ENCODE data around the gene RNF157. TPM values are rescaled to one million over a fixed set of nuclear protein-coding genes. Genes with fewer than 3 reads are reported as not detected.

RNF157 gene
- total and polyA plus RNA-seq, 10 of the 15 experiments (the other 5 are each of a cell fraction or from before 2014, with no cell fraction given), result 1.4 to 15.9 (median 9.6) TPM

DNA sequence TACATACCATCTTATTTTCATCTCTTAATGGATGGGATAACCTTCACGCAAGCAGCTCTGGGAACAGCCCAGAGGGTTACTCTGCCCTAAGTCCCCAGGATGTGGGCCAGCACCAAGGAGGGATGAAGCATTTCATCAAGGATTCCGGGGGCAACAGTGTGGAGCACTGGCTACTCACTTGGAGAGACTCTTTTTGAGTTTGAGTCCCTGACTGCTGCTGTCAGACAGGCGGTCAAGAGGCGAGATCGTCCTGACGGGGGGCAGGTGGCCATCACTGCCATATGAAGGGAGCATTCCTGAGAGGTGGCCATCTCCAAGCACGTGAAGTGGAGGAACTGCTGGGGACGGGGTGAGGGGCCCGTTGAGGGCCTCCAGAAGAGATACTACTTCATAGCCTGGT, 81.1 kb downstream of the RNF157 start:
- Histone ChIP-seq H3K27ac (ENCODE audit: control insufficient read depth, insufficient read depth) (no peak overlapping the region), H3K79me2 (ENCODE audit: control insufficient read depth, insufficient read depth, low read length) (no peaks in the 10 kb centered on the region), H3K4me2 (ENCODE audit: control insufficient read depth, insufficient read depth) (no peak overlapping the region), H3K36me3 (ENCODE audit: control insufficient read depth in 2 of 2, insufficient read depth in 2 of 2, low read length in 1 of 2) (no peaks in the 10 kb centered on the region), H2AFZ (ENCODE audit: control insufficient read depth, low read depth, low read length) (no peak overlapping the region), H3K9ac (ENCODE audit: control insufficient read depth, insufficient read depth, low read length) (no peak overlapping the region), H3K27me3 (replicated peaks in 1 of 2; ENCODE audit: control insufficient read depth in 2 of 2, insufficient read depth in 2 of 2, low read length in 1 of 2) (no peaks in the 10 kb centered on the region), H3K9me3 (replicated peaks; ENCODE audit: control insufficient read depth, insufficient read depth, low read length) (no peaks in the 10 kb centered on the region), H3K4me3 (no peak overlapping the region), H3K4me1 (ENCODE audit: control insufficient read depth, insufficient read depth, low read length) (no peaks in the 10 kb centered on the region), H4K20me1 (ENCODE audit: control insufficient read depth, insufficient read depth) (no peaks in the 10 kb centered on the region)
- intact Hi-C loops (cut with micrococcal nuclease; ENCODE audit: unreplicated experiment), result no loop called here
- ATAC-seq (no peak), DNase-seq (ENCODE audit: low read depth, low spot score) (no peak), FAIRE-seq (no peak)
- RAD21 ChIA-PET (ENCODE audit: unreplicated experiment), result no interaction called here
- in situ Hi-C loops (cut with MboI), result no loop called here
- CTCF ChIA-PET, result interaction anchor here (0.6 to 4.4 kb wide), 4 partner anchors 19 to 140 kb away, joined by 3 to 13 read pairs (median 8); no protein-coding TSS in a partner anchor
- POLR2A ChIA-PET, result no interaction called here
- TF ChIP-seq SUPT20H (IDR thresholded peaks at IDR 0.05; ENCODE audit: borderline replicate concordance, control insufficient read depth, low read depth, low read length) (no peak), POLR2A (IDR thresholded peaks at IDR 0.05; ENCODE audit: low read depth, low read length) (no peak), RUNX3 (IDR thresholded peaks at IDR 0.05; ENCODE audit: low read length) (no peak), BMI1 (IDR thresholded peaks at IDR 0.05; ENCODE audit: borderline replicate concordance) (no peak), NRF1 (conservative IDR thresholded peaks at IDR 0.05; ENCODE audit: low read depth, low read length) (no peak), LARP7 (IDR thresholded peaks at IDR 0.05) (no peak), TARDBP (IDR thresholded peaks at IDR 0.05; ENCODE audit: borderline replicate concordance) (no peak), SP1 (IDR thresholded peaks at IDR 0.05; ENCODE audit: low read depth, low read length) (no peak), RB1 (IDR thresholded peaks at IDR 0.05; ENCODE audit: borderline replicate concordance) (no peak), TBL1XR1 (IDR thresholded peaks at IDR 0.05; ENCODE audit: low read depth, low read length) (no peak), ZNF274 (IDR thresholded peaks at IDR 0.05; ENCODE audit: insufficient read depth, insufficient read length) (no peak)
- TF ChIP-seq, protein P1, sequence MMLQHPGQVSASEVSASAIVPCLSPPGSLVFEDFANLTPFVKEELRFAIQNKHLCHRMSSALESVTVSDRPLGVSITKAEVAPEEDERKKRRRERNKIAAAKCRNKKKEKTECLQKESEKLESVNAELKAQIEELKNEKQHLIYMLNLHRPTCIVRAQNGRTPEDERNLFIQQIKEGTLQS (IDR thresholded peaks at IDR 0.05; ENCODE audit: borderline replicate concordance, extremely low read depth, low read depth, low read length), result no peak
- TF ChIP-seq, protein P2, sequence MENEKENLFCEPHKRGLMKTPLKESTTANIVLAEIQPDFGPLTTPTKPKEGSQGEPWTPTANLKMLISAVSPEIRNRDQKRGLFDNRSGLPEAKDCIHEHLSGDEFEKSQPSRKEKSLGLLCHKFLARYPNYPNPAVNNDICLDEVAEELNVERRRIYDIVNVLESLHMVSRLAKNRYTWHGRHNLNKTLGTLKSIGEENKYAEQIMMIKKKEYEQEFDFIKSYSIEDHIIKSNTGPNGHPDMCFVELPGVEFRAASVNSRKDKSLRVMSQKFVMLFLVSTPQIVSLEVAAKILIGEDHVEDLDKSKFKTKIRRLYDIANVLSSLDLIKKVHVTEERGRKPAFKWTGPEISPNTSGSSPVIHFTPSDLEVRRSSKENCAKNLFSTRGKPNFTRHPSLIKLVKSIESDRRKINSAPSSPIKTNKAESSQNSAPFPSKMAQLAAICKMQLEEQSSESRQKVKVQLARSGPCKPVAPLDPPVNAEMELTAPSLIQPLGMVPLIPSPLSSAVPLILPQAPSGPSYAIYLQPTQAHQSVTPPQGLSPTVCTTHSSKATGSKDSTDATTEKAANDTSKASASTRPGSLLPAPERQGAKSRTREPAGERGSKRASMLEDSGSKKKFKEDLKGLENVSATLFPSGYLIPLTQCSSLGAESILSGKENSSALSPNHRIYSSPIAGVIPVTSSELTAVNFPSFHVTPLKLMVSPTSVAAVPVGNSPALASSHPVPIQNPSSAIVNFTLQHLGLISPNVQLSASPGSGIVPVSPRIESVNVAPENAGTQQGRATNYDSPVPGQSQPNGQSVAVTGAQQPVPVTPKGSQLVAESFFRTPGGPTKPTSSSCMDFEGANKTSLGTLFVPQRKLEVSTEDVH (IDR thresholded peaks at IDR 0.05; ENCODE audit: low read depth, partially characterized antibody), result no peak
- TF ChIP-seq, protein P3, sequence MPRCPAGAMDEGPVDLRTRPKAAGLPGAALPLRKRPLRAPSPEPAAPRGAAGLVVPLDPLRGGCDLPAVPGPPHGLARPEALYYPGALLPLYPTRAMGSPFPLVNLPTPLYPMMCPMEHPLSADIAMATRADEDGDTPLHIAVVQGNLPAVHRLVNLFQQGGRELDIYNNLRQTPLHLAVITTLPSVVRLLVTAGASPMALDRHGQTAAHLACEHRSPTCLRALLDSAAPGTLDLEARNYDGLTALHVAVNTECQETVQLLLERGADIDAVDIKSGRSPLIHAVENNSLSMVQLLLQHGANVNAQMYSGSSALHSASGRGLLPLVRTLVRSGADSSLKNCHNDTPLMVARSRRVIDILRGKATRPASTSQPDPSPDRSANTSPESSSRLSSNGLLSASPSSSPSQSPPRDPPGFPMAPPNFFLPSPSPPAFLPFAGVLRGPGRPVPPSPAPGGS (IDR thresholded peaks at IDR 0.05; ENCODE audit: borderline replicate concordance, insufficient read depth, low read depth, low read length, poor library complexity, severe bottlenecking), result no peak
- WGBS (ENCODE audit: insufficient coverage, insufficient replicate concordance, low lambda C conversion rate, missing lambda C conversion rate), result 73% methylated on average over 9 of the region's 9 CpGs
- BruUV-seq (replicated peaks), result no TSS peak
- SMC1A ChIA-PET (ENCODE audit: uncharacterized antibody, unreplicated experiment), result interaction anchor here (2.3 kb wide), 1 partner anchor 120 kb away, joined by 7 read pairs; no protein-coding TSS in a partner anchor

All from GM12878 (cell line).